NK-92 treated with Interleukin-12 subunit alpha and Interleukin-12 subunit beta, amount 100 ng/mL, for 24 hours (cell line): ENCODE results near the gene GEMIN2.
"Not testable (repeated sequence)": the region's sequence is repeated elsewhere in the genome, so short reads cannot be mapped to it uniquely, and the experiment has no call there.

Experiments
- DNase-seq: peaks from one replicate; lab custom pipeline; 2025; lab: John Stamatoyannopoulos, UW

GEMIN2 gene, protein sequence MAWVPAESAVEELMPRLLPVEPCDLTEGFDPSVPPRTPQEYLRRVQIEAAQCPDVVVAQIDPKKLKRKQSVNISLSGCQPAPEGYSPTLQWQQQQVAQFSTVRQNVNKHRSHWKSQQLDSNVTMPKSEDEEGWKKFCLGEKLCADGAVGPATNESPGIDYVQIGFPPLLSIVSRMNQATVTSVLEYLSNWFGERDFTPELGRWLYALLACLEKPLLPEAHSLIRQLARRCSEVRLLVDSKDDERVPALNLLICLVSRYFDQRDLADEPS

DNA sequence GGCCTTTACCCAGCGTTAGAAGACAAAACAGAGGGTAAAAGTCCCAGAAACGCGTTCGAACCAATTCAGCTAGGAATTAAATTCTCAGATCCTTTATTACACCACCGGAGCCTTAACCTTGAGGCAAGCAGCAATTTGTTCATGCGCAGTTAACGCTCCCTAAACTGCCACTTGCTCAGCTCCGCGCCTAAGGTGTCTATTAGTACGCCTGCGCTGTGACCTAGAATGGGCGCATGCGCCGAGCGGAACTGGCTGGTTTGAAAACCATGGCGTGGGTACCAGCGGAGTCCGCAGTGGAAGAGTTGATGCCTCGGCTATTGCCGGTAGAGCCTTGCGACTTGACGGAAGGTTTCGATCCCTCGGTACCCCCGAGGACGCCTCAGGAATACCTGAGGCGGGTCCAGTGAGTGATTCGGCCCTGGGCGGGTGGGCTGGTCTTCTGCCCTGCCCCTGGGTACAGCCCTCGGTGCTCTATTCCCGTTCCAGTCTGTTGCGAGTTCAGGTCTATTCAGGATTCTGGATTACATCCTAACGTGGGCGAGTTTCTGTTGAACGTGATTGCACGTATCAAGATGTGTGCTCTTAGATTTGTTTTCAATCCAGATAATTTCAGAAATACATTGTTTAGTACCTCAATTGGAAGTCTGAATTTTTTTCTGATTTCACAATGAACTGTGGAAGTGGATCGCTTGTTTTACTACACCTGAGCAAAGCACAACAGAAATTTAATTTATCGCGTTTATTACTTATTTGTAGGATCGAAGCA lies at the start of gene GEMIN2:
GEMIN2 (plus strand) TSS at position 251 of the 766 bp plus-strand sequence; CDS start at position 267, 16 bp downstream.
- peak; percentile 91 for DNase-seq

- not testable (repeated sequence) for DNase-seq
Observed at GRCh38 chr14:39069169-39069805, 44.8 kb upstream of the GEMIN2 start.

DNA sequence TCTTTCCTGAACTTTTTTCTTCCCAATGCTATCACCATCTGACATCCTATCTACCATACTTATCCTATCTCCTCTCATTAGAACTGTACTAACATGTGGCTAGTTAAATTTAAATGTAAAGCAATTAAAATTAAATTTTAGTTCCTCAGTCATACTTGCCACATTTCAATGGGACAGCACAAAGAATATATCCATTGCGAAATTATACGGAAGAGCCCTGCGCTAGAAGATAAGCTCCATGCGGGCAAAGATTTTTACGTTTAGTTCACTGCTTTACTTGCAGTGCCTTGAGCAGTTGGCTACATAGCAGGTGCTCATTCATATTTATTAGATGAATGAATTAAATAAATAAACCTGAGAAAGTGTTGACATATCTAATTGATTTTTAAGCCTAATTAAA lies 44.2 kb upstream of the GEMIN2 start:
- no peak for DNase-seq

- no peak for DNase-seq
Observed at GRCh38 chr14:39071096-39071495, 43.0 kb upstream of the GEMIN2 start.

DNA sequence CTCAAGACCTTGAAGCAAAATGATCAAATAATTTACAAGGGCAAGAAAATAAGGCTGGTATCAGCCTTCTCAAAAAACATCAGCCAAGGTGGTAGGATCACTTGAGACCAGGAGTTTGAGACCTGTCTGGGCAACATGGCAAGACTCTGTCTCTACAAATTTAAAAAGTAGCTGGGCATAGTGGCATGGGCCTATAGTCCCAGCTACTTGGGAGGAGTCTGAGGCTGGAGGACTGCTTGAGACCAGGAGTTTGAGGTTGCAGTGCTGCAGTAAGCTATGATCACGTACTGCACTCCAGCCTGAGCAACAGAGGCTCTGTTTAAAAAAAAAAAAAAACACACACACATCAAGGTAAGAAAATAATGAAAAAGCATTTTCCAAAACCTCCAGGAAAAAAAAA lies 33.2 kb upstream of the GEMIN2 start:
- DNase-seq, result no peak

DNA sequence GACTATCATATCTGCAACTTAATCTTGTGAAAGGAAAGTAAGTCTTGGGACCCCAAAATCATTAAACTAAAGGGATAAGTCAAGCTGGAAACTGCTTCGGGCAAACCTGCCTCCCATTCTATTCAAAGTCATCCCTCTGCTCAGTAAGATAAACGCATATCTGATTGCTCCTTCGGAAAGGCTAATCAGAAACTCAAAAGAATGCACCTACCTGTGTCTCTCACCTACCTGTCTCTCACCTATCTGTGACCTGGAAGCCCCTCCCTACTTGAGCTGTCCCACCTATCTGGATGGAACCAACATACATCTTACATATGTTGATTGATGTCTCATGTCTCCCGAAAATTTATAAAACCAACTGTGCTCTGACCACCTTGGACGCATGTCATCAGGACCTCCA lies 31.0 kb upstream of the GEMIN2 start:
- no peak for DNase-seq

- DNase-seq, result no peak
Observed at GRCh38 chr14:39085933-39086332, 28.2 kb upstream of the GEMIN2 start.

DNA sequence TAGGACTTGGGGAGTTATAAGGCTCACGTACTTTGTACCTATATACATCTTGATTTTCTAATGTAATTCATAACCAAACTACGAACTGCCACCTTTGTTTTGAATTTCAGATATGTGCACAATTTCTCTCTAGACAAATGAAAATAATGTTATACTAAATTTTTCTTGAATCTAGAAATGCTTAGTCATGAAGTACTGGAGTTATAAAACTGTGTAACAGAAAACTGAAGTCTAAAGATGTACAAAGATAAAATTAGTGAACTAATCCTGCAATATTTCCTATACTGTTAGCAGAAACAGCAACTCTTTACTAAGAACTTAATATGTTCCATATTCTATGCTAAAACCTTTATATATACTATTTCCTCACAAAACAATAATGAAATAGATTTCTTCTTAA lies 26.6 kb upstream of the GEMIN2 start:
- DNase-seq, result no peak

DNA sequence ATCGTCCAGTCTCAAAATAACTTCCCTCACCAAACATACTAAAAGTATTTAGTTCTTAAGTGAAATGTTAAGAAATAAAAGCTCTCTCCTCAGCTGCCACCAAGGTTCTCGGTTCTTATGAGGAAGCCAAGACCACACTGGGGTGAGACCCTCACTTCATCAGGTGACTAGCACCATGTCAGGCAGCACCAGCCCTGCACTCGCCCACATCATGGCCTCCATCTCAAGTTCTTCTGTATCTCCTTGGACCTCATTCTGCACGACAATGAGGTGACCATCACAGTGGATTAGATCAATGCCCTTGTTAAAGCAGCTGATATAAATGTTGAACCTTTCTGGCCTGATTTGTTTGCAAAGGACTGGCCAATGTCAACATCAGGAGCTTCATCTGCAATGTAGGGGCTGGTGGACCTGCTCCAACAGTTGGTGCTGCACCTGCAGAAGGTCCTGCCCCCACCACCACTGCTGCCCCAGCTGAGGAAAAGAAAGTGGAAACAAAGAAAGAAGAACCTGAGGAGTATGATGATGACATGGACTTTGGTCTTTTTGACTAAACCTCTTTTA lies 23.5 kb upstream of the GEMIN2 start:
- DNase-seq, result no peak

DNA sequence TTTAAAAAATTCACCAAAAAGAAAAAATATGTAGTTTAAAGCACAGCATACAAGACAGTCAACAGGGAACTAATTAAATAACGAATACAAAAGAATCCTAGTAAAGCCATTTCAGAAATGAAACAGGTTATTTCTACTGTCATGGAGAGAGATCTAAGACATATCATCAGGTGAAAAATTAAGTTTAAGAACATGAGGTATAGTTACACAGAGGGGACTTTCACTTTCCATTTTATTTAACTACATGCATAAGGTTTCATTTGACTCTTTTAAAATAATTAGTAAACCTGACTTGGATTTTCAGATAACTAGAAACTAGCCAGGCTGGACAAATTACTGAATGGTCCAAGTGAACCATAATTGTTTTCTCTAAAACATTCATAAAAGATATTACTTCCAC lies 22.4 kb upstream of the GEMIN2 start:
- no peak for DNase-seq

GRCh38 chr14:39094515-39094914 lies 19.6 kb upstream of the GEMIN2 start:
- no peak for DNase-seq

DNA sequence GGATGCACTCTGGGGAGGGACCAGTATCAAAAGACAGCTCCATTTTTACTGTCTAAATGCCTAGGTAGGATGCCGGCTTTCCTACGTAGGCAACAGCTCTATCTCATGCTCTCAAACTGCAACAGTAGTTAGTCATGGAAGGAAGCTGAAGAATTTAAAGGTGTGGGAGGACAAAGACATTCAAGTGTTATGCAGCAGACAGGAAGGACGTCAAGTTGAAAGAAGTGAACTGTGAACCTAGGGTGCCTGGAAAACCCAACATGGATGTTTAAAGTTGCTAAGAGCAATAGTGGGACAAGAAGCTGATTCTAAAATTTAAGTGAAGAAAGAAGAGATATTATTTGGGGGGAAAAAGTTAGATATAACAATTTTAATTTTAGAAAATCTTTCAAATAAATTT lies 17.0 kb upstream of the GEMIN2 start:
- DNase-seq, result no peak

DNA sequence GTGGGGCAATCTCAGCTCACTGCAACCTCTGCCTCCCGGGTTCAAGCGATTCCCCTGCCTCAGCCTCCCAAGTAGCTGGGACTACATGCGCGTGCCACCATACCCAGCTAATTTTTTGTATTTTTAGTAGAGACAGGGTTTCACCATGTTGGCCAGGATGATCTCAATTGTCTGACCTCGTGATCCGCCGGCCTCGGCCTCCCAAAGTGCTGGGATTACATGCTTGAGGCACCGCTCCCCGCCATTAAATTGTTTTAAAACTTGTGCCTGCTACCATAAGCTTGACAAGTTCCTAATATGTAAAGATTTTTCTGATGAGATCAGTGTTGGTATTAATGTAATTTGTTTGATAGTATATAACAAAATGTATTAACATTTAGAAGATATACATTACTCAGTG lies 14.9 kb upstream of the GEMIN2 start:
- DNase-seq, result not testable (repeated sequence)

- no peak for DNase-seq
Observed at GRCh38 chr14:39099748-39100147, 14.4 kb upstream of the GEMIN2 start.

DNA sequence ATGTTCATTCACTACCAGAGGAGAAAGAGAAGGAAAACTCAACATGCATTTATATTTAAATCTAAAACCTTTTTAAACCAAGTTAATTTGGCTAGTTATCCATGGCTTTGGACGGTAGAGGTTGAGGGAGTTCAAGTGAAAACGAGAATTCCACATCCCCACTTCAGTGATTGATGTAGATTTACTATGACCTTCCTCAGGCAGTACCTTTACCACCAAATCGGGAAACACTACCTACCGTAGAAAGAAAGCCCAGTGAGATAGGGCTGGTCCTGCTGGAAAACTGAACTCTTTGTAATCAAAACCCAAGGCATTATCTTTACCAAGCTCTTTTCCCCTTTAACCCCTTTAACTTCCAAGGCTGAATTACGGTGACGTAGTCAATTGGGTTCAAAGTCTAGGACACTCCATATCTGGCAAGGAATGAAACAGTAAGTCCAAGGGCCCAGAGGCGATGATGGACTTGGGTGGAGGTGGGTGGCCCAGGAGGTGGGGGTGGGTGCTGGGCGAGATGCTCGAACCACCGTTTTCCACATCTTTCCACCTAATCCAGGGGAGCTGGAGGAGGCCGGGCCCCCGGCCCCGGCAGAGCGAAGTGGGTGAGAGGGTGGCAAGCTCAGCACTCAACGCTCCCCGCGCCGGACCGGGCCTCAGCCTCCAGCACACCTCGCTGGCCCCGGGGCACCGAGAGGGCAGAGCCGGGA lies 11.7 kb upstream of the GEMIN2 start:
- peak; percentile 27 for DNase-seq

DNA sequence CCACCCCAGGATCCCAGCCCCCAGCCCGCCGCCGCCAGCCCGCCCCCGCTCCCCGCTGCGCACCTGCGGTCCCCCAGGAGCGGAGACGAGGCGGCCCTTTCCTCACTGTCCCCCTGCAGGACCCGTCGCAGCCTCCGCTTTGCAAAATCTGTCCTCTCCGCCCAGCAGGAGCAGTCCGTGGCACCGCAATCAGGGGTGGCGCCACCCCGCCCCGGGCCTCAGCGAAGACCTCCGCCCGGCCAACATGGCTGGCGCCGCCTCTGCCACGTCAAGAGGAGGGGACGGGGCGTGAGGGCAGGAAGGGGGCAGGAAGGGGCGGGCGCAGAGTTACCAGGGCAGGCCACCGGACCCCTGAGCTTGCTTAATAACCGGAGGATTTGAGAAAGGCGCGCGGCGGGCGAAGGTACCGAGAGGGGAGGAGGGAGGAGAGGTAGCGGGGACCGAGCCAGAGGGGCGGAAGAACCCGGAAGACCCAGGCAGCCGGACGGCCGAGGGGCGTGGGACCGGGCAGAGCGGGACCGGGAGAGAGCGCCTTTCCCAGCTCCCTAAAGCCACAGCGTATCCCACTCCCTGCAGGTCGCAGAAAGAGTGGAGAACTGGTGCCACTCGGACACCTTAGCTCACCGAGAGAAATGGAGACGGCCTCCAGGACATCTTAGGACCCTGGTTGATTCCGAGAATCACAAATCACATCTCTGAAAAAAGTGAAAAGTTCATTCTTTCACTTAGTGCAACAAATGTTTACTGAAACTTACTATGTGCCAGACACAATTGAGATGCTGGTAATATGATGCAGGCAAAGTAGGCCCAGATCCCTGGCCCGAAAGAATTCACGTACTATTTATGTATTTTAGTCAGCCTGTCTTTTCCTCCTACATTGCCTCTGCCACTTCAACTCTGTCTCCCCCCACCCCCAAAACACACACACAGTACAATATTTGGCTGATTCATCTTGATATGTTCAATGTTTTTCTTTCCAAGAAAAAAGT lies 10.9 kb upstream of the GEMIN2 start, which contains the start of gene SEC23A:
SEC23A (minus strand) TSS at position 267 of the 989 bp plus-strand sequence. CDS start 7,117 bp downstream, outside the sequence.
- peak; percentile 83 for DNase-seq

GRCh38 chr14:39104078-39104801 lies 9.9 kb upstream of the GEMIN2 start:
- not testable (repeated sequence) for DNase-seq

DNA sequence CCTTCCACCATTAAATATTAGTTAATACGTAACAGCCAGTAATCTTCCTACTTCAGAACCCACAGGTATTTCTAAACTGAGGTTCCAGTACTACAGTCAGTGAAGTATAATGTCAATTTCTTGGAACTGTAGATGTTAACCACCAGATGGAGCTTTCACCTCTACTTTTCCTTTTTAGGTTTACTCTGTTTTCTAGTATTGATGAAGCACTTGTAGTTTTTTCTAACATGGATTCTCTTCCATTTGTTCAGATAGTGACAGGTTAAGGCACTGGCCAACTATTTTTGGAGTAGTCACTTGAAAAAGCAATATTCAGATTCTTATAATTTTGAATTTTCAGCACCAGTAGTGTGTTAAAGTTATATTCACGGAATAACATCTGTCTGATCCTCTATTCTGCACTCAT lies 6.5 kb upstream of the GEMIN2 start:
- DNase-seq, result no peak

DNA sequence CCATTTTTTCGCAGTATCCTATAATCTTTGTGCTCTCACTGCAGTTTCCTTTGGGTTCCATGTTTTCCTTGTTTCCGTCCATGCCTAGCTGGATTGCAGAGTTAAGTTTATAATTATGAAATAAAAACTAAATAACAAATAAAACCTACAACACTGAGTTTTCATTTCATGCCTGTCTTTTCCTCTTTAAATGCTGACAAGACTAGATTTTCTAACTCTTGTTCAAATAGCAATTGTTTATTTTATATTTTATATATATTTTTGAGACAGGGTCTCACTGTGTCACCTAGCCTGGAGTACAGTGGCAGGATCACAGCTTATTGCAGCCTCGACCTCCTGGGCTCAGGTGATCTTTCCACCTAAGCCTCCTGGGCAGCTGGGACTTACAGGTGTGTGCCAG lies 5.3 kb upstream of the GEMIN2 start:
- no peak for DNase-seq
